ENCODE data around the gene TMED5.

Gene TMED5

GRCh38 chr1:93120614-93121013, 59.6 kb downstream of the TMED5 start:
- DNase-seq = no peak

- DNase-seq = no peak
Observed at GRCh38 chr1:93114391-93114790, 65.8 kb downstream of the TMED5 start.

- no peak for DNase-seq
Observed at GRCh38 chr1:93113127-93113526, 67.1 kb downstream of the TMED5 start.

GRCh38 chr1:93111561-93111960, 68.7 kb downstream of the TMED5 start:
- no peak for DNase-seq

GRCh38 chr1:93111065-93111464, 69.1 kb downstream of the TMED5 start:
- no peak for DNase-seq

- no peak for DNase-seq
Observed at GRCh38 chr1:93109578-93109977, 70.6 kb downstream of the TMED5 start.

- DNase-seq = no peak
Observed at GRCh38 chr1:93108335-93108734, 71.9 kb downstream of the TMED5 start.

GRCh38 chr1:93107395-93107794, 72.8 kb downstream of the TMED5 start:
- DNase-seq = no peak

GRCh38 chr1:93106226-93106625, 74.0 kb downstream of the TMED5 start:
- no peak for DNase-seq

GRCh38 chr1:93102142-93102541, 78.1 kb downstream of the TMED5 start:
- DNase-seq = no peak
